A549 treated with ZK216348 at 1 μM for 4 hours (cell line): ENCODE measurements around the gene CTSA. TPM values are rescaled to one million over a fixed set of nuclear protein-coding genes. Genes with fewer than 3 reads are reported as not detected.

ENCODE experiments used
- total RNA-seq: library from RNA; stranded (reverse); fragments of 200-300 nt; extraction: Qiagen RNA extraction; gene quantifications from 5 replicates; pipeline ENCODE4 v1.2.3, GENCODE V29; 2022; ENCODE audit warnings: low read depth

Gene CTSA
- total RNA-seq: 80.5 to 129 TPM (median 114 TPM) in 5 replicates

GRCh38 chr20:45890985-45891983 is at the start of gene CTSA, which contains the start of gene NEURL2:
TSS of gene CTSA (plus strand) at chr20:45891335. CDS start at chr20:45891569, 234 bp downstream.
TSS of gene NEURL2 (minus strand) at chr20:45891208. CDS start at chr20:45890991, 217 bp downstream.

GRCh38 chr20:45857114-45857881 is 33.8 kb upstream of the CTSA start, which contains the start of the genes ACOT8 and ZSWIM3:
TSS of gene ACOT8 (minus strand) at chr20:45857392. CDS start at chr20:45857315, 77 bp downstream.
TSS of gene ZSWIM3 (plus strand) at chr20:45857614. CDS start at chr20:45857826, 212 bp downstream.

GRCh38 chr20:45880988-45881788 is 9.9 kb upstream of the CTSA start, which contains the start of gene ZSWIM1:
TSS of gene ZSWIM1 (plus strand) at chr20:45881227. CDS start at chr20:45882593, 1,366 bp downstream.

GRCh38 chr20:45887346-45887715 is 3.8 kb upstream of the CTSA start, which contains the start of gene SPATA25:
TSS of gene SPATA25 (minus strand) at chr20:45887622. CDS start at chr20:45887590, 32 bp downstream.

GRCh38 chr20:45911486-45912343 is 20.6 kb downstream of the CTSA start, which contains the start of gene PLTP:
TSS of gene PLTP (minus strand) at chr20:45912155. CDS start at chr20:45911452, 703 bp downstream.

GRCh38 chr20:45934586-45935415 is 43.7 kb downstream of the CTSA start, which contains the start of gene PCIF1:
TSS of gene PCIF1 (plus strand) at chr20:45934683. CDS start at chr20:45939000, 4,317 bp downstream.

Other genes with a start within 250 kb of the CTSA start
- gene WFDC11, start 221.1 kb upstream of the CTSA start, total RNA-seq: not detected in 5 replicates
- not detected in 5 replicates for gene WFDC13, start 189.3 kb upstream of the CTSA start, total RNA-seq
- gene WFDC10B, start 186.3 kb upstream of the CTSA start, total RNA-seq: not detected in 5 replicates
- not detected in 5 replicates for gene SPINT4, start 169.0 kb upstream of the CTSA start, total RNA-seq
- not detected in 5 replicates for gene WFDC3, start 99.5 kb upstream of the CTSA start, total RNA-seq
- 33.0 to 35.3 TPM (median 35.0 TPM) in 5 replicates for gene DNTTIP1, start 99.4 kb upstream of the CTSA start, total RNA-seq
- 213 to 281 TPM (median 233 TPM) in 5 replicates for gene UBE2C, start 78.7 kb upstream of the CTSA start, total RNA-seq
- gene TNNC2, start 64.0 kb upstream of the CTSA start, total RNA-seq: not detected in 5 replicates
- gene SNX21, start 57.5 kb upstream of the CTSA start, total RNA-seq: 6.9 to 12.6 TPM (median 11.5 TPM) in 5 replicates
- 11.6 to 22.7 TPM (median 19.3 TPM) in 5 replicates for gene ACOT8, start 33.9 kb upstream of the CTSA start, total RNA-seq
- gene ZSWIM3, start 33.7 kb upstream of the CTSA start, total RNA-seq: 1.4 to 1.9 TPM (median 1.7 TPM) in 5 replicates
- 4.5 to 6.4 TPM (median 5.2 TPM) in 5 replicates for gene ZSWIM1, start 10.1 kb upstream of the CTSA start, total RNA-seq
- gene SPATA25, start 3.7 kb upstream of the CTSA start, total RNA-seq: 0.39 to 0.89 TPM (median 0.85 TPM) in 4 of 5 replicates, not detected in the other
- 0.79 to 1.5 TPM (median 0.94 TPM) in 5 replicates for gene NEURL2, start 127 bp upstream of the CTSA start, total RNA-seq
- 1.3 to 2.2 TPM (median 1.5 TPM) in 5 replicates for gene PLTP, start 20.8 kb downstream of the CTSA start, total RNA-seq
- gene PCIF1, start 43.3 kb downstream of the CTSA start, total RNA-seq: 19.8 to 36.7 TPM (median 33.6 TPM) in 5 replicates
- 6.3 to 10.5 TPM (median 9.8 TPM) in 5 replicates for gene ZNF335, start 80.9 kb downstream of the CTSA start, total RNA-seq
- gene MMP9, start 117.6 kb downstream of the CTSA start, total RNA-seq: 0.22 to 0.81 TPM (median 0.60 TPM) in 5 replicates
- gene SLC12A5, start 137.9 kb downstream of the CTSA start, total RNA-seq: 12.2 to 17.7 TPM (median 14.1 TPM) in 5 replicates
- gene NCOA5, start 198.6 kb downstream of the CTSA start, total RNA-seq: 18.2 to 26.8 TPM (median 22.7 TPM) in 5 replicates
- gene CD40, start 227.0 kb downstream of the CTSA start, total RNA-seq: 2.7 to 4.9 TPM (median 4.1 TPM) in 5 replicates